ENCODE results near the gene MOXD1.

The MOXD1 gene

GRCh38 chr6:132400883-132401617, at the start of gene MOXD1:
Gene MOXD1, minus strand, starts transcription at chr6:132401475. Its CDS starts 49 bp downstream, at chr6:132401426.
- TF ChIP-seq, protein P1, sequence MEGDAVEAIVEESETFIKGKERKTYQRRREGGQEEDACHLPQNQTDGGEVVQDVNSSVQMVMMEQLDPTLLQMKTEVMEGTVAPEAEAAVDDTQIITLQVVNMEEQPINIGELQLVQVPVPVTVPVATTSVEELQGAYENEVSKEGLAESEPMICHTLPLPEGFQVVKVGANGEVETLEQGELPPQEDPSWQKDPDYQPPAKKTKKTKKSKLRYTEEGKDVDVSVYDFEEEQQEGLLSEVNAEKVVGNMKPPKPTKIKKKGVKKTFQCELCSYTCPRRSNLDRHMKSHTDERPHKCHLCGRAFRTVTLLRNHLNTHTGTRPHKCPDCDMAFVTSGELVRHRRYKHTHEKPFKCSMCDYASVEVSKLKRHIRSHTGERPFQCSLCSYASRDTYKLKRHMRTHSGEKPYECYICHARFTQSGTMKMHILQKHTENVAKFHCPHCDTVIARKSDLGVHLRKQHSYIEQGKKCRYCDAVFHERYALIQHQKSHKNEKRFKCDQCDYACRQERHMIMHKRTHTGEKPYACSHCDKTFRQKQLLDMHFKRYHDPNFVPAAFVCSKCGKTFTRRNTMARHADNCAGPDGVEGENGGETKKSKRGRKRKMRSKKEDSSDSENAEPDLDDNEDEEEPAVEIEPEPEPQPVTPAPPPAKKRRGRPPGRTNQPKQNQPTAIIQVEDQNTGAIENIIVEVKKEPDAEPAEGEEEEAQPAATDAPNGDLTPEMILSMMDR (IDR thresholded peaks at IDR 0.05; ENCODE audit: borderline replicate concordance, insufficient read depth, low read depth, low read length), result no peak
- peak within 1 kb of the TSS; percentile 54 for H3K4me3 ChIP-seq (ENCODE audit: low read depth, low read length)

GRCh38 chr6:132446855-132447241, 45.6 kb upstream of the MOXD1 start:
- TF ChIP-seq, protein P1 (IDR thresholded peaks at IDR 0.05; ENCODE audit: borderline replicate concordance, insufficient read depth, low read depth, low read length), result no peak
- H3K4me3 ChIP-seq (ENCODE audit: low read depth, low read length), result no peak overlapping the region

DNA sequence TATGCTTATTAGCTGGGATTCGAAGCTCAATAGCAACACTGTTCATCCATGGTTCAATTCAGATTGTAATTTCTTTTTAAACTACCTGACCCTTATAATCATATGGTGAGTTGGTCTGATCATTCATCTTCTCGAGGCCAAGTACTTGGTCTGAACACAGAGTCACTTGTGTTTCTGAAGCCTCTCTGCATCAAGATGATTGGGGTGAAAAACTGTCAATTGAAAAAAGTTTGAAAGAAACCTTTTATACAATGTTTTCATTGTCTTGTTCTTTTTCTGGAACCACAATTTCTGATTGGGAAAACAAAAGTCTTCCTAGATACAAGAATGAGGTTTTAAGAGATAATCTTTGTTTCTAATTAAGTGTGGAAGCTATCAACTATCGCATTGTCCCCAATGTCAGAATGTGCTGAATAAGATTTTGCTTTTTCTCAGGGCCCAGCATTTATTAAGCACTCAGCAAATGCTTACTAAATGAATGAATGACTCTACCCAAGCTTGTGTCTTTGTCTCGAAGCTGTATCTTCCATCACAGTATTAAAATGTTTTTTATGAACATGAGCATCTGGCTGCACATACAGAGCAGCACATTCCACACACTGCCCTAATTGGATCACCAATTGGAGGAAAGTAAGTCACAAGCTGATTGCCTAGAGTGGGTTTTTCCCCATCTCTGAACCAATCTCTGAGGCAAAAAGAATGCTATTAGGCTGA, 45.0 kb upstream of the MOXD1 start:
- TF ChIP-seq, protein P1 (IDR thresholded peaks at IDR 0.05; ENCODE audit: borderline replicate concordance, insufficient read depth, low read depth, low read length), result no peak
- H3K4me3 ChIP-seq (ENCODE audit: low read depth, low read length), result no peak overlapping the region

- TF ChIP-seq, protein P1 (IDR thresholded peaks at IDR 0.05; ENCODE audit: borderline replicate concordance, insufficient read depth, low read depth, low read length), result no peak
- H3K4me3 ChIP-seq (ENCODE audit: low read depth, low read length), result no peak overlapping the region
Measured at GRCh38 chr6:132445201-132445951, 44.1 kb upstream of the MOXD1 start.

DNA sequence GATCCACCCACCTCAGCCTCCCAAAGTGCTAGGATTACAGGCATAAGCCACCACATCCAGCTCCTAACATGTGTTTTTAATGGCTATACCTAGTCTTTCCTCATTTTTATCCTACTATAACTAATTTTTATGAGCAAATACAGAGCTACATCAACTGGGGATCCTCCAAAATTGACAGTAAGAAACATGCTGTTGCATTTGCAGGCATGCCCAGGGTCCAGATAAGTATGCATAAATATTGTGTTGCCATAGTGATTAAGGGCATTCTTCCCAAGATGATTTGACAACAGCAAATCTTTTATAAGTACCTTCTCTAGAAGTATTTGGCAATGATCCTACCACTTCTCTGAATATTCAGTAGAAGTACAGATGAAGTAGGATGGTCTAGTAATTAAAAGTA, 41.9 kb upstream of the MOXD1 start:
- H3K4me3 ChIP-seq (ENCODE audit: low read depth, low read length), result no peak overlapping the region
- TF ChIP-seq, protein P1 (IDR thresholded peaks at IDR 0.05; ENCODE audit: borderline replicate concordance, insufficient read depth, low read depth, low read length), result no peak

- TF ChIP-seq, protein P1 (IDR thresholded peaks at IDR 0.05; ENCODE audit: borderline replicate concordance, insufficient read depth, low read depth, low read length), result no peak
- no peak overlapping the region for H3K4me3 ChIP-seq (ENCODE audit: low read depth, low read length)
Measured at GRCh38 chr6:132430110-132430509, 28.8 kb upstream of the MOXD1 start.

Measured in GM12875 (cell line).